Stimulated activated CD8-positive, alpha-beta memory T cell treated with anti-CD3 and anti-CD28 coated beads, Interleukin-7, amount 100 ng/mL, for 1 hour (primary cell): ENCODE data around the gene XIRP2.

ENCODE experiments used
- DNase-seq, 2 donors: peaks; one replicate each; pipeline ENCODE4 v3.0.0-alpha.2; 2020; ENCODE audit warnings: low read depth in 2 of 2

The XIRP2 gene

GRCh38 chr2:167292430-167293171 lies 404.3 kb downstream of the XIRP2 start, which contains the start of gene B3GALT1:
TSS of gene B3GALT1 (plus strand) at chr2:167293001.
- DNase-seq, result peak in 1 of 2 donors; percentile 2

- no peak for DNase-seq
Measured at GRCh38 chr2:167293172-167293781, 405.0 kb downstream of the XIRP2 start.

- no peak for DNase-seq
Measured at GRCh38 chr2:167293943-167294775, 405.9 kb downstream of the XIRP2 start.

- no peak for DNase-seq
Measured at GRCh38 chr2:167294776-167295140, 406.5 kb downstream of the XIRP2 start.

- DNase-seq, result no peak
Measured at GRCh38 chr2:167297292-167297691, 409.0 kb downstream of the XIRP2 start.

GRCh38 chr2:167298017-167298416 lies 409.7 kb downstream of the XIRP2 start:
- DNase-seq, result no peak
